Loucy (cell line): Measurements from ENCODE around the gene PPP1R27.
A peak's percentile ranks its signal among the peaks of the same experiment; 100 is the strongest.

Experiments
- H2AFZ ChIP-seq: fragments of 200-600 bp; sonication (generic); 2 replicates; pipeline ENCODE4 v1.6.0; 2016; ENCODE audit warnings: antibody characterized with exemption, mild to moderate bottlenecking, low read length, moderate library complexity
- H3F3A ChIP-seq: fragments of 200-600 bp; 2 replicates; pipeline ENCODE4 v1.6.0; 2016; ENCODE audit warnings: antibody characterized with exemption, low read depth, mild to moderate bottlenecking
- H3K27me3 ChIP-seq: fragments of 200-600 bp; sonication (generic); 2 replicates; pipeline ENCODE4 v1.6.1; 2014; ENCODE audit warnings: low read length, mild to moderate bottlenecking; ENCODE audit not compliant: insufficient read depth, poor library complexity, severe bottlenecking
- H3K36me3 ChIP-seq: fragments of 200-600 bp; sonication (generic); 2 replicates; pipeline ENCODE4 v1.6.1; 2016; ENCODE audit warnings: low read length; ENCODE audit not compliant: insufficient read depth
- H3K4me1 ChIP-seq: fragments of 200-600 bp; sonication (generic); 2 replicates; pipeline ENCODE4 v1.5.1; 2014; ENCODE audit warnings: low read length, mild to moderate bottlenecking; ENCODE audit not compliant: insufficient read depth, poor library complexity, severe bottlenecking
- H3K4me2 ChIP-seq: fragments of 200-600 bp; sonication (generic); 2 replicates; pipeline ENCODE4 v1.6.0; 2014; ENCODE audit warnings: antibody characterized with exemption, low read length, low read depth, mild to moderate bottlenecking; ENCODE audit not compliant: poor library complexity, severe bottlenecking
- H3K4me3 ChIP-seq: fragments of 200-600 bp; sonication (generic); 2 replicates; pipeline ENCODE4 v1.5.1; 2014; ENCODE audit warnings: low read length, mild to moderate bottlenecking, mixed read lengths; ENCODE audit not compliant: poor library complexity, severe bottlenecking
- H3K79me2 ChIP-seq: fragments of 200-600 bp; sonication (generic); 2 replicates; pipeline ENCODE4 v1.6.1; 2014; ENCODE audit warnings: low read length; ENCODE audit not compliant: insufficient read depth
- H3K9ac ChIP-seq: fragments of 200-600 bp; sonication (generic); 2 replicates; pipeline ENCODE4 v1.6.0; 2014; ENCODE audit warnings: mild to moderate bottlenecking, low read depth, low read length, moderate library complexity; ENCODE audit not compliant: poor library complexity, severe bottlenecking
- H3K9me2 ChIP-seq: fragments of 200-600 bp; sonication (generic); replicated peaks from 2 replicates; pipeline ENCODE4 v1.6.1; 2016; ENCODE audit warnings: low read depth, low read length, mixed read lengths
- H3K9me3 ChIP-seq: fragments of 200-600 bp; sonication (generic); 2 replicates; pipeline ENCODE4 v1.6.1; 2014; ENCODE audit warnings: mild to moderate bottlenecking, antibody characterized with exemption, low read length, low read depth; ENCODE audit not compliant: insufficient read depth
- H4K20me1 ChIP-seq: fragments of 200-600 bp; sonication (generic); 2 replicates; pipeline ENCODE4 v1.6.0; 2014; ENCODE audit warnings: antibody characterized with exemption, low read length, mild to moderate bottlenecking; ENCODE audit not compliant: insufficient read depth, poor library complexity, severe bottlenecking
- EZH2phosphoT487 ChIP-seq: fragments of 200-600 bp; IDR thresholded peaks from 2 replicates; pipeline ENCODE4 v1.6.1; 2018; ENCODE audit warnings: antibody characterized with exemption, mild to moderate bottlenecking, moderate library complexity, borderline replicate concordance
- TF ChIP-seq, protein P1 (sequence below): fragments of 200-600 bp; sonication (generic); conservative IDR thresholded peaks from 2 replicates; pipeline ENCODE4 v1.5.1; 2014; ENCODE audit warnings: mild to moderate bottlenecking, antibody characterized with exemption, low read length

The PPP1R27 gene

DNA sequence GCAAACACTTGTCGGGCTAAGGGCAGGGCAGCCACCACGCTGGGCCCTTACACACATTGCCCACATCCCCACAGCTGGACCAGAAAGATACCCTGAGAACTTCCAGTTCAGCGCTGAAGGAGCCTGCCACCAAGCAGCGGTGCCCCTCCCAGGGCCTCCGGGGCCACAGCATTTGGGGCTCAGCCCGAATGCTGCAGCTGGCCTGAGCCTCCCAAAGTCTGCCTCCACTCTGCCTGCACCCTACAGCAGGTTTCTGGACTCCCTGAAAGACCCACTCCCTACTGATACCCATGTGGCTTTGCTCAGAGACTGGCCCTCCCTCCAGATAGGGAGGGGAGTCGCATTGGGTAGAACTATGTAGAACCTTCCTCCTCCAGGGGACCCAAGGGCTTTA lies 3.3 kb downstream of the PPP1R27 start:
- Histone ChIP-seq H3F3A (no peaks in the 10 kb centered on the region), H3K4me3 (peak overlapping the region; percentile 96), H3K27me3 (no peaks in the 10 kb centered on the region), H3K79me2 (peaks cover 49% of the 10 kb centered on the region), H4K20me1 (no peaks in the 10 kb centered on the region), H3K4me1 (peaks cover 23% of the 10 kb centered on the region), H3K4me2 (peak overlapping the region; percentile 99), H3K9me3 (no peaks in the 10 kb centered on the region), H3K9ac (peak overlapping the region; percentile 88), H3K36me3 (no peaks in the 10 kb centered on the region), H2AFZ (no peak overlapping the region), H3K9me2 (no peaks in the 10 kb centered on the region)
- TF ChIP-seq, protein P1, sequence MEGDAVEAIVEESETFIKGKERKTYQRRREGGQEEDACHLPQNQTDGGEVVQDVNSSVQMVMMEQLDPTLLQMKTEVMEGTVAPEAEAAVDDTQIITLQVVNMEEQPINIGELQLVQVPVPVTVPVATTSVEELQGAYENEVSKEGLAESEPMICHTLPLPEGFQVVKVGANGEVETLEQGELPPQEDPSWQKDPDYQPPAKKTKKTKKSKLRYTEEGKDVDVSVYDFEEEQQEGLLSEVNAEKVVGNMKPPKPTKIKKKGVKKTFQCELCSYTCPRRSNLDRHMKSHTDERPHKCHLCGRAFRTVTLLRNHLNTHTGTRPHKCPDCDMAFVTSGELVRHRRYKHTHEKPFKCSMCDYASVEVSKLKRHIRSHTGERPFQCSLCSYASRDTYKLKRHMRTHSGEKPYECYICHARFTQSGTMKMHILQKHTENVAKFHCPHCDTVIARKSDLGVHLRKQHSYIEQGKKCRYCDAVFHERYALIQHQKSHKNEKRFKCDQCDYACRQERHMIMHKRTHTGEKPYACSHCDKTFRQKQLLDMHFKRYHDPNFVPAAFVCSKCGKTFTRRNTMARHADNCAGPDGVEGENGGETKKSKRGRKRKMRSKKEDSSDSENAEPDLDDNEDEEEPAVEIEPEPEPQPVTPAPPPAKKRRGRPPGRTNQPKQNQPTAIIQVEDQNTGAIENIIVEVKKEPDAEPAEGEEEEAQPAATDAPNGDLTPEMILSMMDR, result no peak
- TF ChIP-seq EZH2phosphoT487, result no peak

DNA sequence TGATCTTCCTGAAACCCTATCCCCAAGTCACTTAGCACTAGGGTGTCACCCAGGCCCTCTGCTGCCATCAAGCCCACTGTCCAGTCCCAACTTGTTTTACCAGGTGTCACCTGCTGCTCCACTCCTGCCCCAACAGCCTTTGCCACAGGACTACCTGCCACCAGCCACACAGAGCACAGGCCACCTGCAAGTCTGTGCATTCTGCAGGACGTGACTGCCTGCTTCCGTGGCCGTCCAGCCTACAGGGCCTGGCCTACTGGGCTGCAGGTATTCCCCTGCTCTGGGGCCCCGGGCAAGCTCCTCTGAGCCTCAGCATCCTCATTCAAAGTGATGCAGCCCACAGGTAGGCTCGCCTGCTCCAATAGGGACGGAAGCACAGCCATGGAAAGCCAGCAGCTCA lies 5.0 kb downstream of the PPP1R27 start:
- H2AFZ ChIP-seq, result no peak overlapping the region
- no peak for TF ChIP-seq EZH2phosphoT487
- TF ChIP-seq, protein P1, result no peak

GRCh38 chr17:81828656-81829055 lies 6.2 kb downstream of the PPP1R27 start:
- H2AFZ ChIP-seq, result no peak overlapping the region
- H3K4me3 ChIP-seq, result no peak overlapping the region
- H4K20me1 ChIP-seq, result no peaks in the 10 kb centered on the region
- H3K9ac ChIP-seq, result no peak overlapping the region
- peaks cover 18% of the 10 kb centered on the region for H3K4me1 ChIP-seq
- TF ChIP-seq, protein P1, result no peak
- TF ChIP-seq EZH2phosphoT487, result no peak
- H3K9me2 ChIP-seq, result no peaks in the 10 kb centered on the region
- H3K36me3 ChIP-seq, result no peaks in the 10 kb centered on the region
- H3K79me2 ChIP-seq, result peaks cover 47% of the 10 kb centered on the region; the same call in 1 of the 2 replicates
- peak overlapping the region; percentile 30 for H3K4me2 ChIP-seq
- H3K27me3 ChIP-seq, result no peaks in the 10 kb centered on the region
- H3K9me3 ChIP-seq, result no peaks in the 10 kb centered on the region
- no peaks in the 10 kb centered on the region for H3F3A ChIP-seq

More for the DNA sequence above, 5.0 kb downstream of the PPP1R27 start:
- peaks cover 23% of the 10 kb centered on the region for H3K4me1 ChIP-seq
- no peaks in the 10 kb centered on the region for H3F3A ChIP-seq
- H4K20me1 ChIP-seq, result no peaks in the 10 kb centered on the region
- no peaks in the 10 kb centered on the region for H3K36me3 ChIP-seq
- no peaks in the 10 kb centered on the region for H3K9me2 ChIP-seq
- no peak overlapping the region for H3K9ac ChIP-seq
- no peaks in the 10 kb centered on the region for H3K27me3 ChIP-seq
- no peak overlapping the region for H3K4me2 ChIP-seq
- peaks cover 53% of the 10 kb centered on the region for H3K79me2 ChIP-seq
- no peak overlapping the region for H3K4me3 ChIP-seq
- no peaks in the 10 kb centered on the region for H3K9me3 ChIP-seq
